Measurements from ENCODE around the gene ZYG11B. TPM values are rescaled to one million over a fixed set of nuclear protein-coding genes. Genes with fewer than 3 reads are reported as not detected.
"Not testable (repeated sequence)": the region's sequence is repeated elsewhere in the genome, so short reads cannot be mapped to it uniquely, and the experiment has no call there.

The ZYG11B gene
- total RNA-seq, 1 donor: 65.6 TPM

- TF ChIP-seq, protein P1, sequence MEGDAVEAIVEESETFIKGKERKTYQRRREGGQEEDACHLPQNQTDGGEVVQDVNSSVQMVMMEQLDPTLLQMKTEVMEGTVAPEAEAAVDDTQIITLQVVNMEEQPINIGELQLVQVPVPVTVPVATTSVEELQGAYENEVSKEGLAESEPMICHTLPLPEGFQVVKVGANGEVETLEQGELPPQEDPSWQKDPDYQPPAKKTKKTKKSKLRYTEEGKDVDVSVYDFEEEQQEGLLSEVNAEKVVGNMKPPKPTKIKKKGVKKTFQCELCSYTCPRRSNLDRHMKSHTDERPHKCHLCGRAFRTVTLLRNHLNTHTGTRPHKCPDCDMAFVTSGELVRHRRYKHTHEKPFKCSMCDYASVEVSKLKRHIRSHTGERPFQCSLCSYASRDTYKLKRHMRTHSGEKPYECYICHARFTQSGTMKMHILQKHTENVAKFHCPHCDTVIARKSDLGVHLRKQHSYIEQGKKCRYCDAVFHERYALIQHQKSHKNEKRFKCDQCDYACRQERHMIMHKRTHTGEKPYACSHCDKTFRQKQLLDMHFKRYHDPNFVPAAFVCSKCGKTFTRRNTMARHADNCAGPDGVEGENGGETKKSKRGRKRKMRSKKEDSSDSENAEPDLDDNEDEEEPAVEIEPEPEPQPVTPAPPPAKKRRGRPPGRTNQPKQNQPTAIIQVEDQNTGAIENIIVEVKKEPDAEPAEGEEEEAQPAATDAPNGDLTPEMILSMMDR (IDR thresholded peaks at IDR 0.05; ENCODE audit: insufficient read depth, low read depth, low read length): peak; percentile 33
- peak; percentile 22 for DNase-seq (ENCODE audit: low read depth)
- H3K4me3 ChIP-seq (ENCODE audit: low read depth, low read length): no peak overlapping the region
Observed at GRCh38 chr1:52825868-52826267, 99.6 kb downstream of the ZYG11B start.

DNA sequence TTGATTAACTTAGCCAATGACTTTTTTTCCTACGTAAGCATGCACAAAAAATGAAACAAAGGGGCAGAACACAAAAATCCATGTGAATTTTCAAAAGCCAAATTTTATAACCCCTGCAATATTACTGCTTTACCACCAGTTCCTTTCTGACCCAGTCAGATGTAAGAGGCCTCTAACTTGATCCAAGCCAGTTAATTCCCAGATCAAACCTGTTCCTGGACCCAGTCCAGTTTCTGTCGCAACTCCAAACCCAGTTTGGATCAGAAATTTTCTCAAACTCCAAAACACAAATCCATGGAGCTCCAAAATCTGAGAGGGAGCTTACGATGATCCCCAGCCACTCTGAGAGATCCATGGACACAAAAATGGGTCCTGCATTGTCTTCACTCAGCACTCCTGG lies 108.5 kb downstream of the ZYG11B start:
- TF ChIP-seq, protein P1 (IDR thresholded peaks at IDR 0.05; ENCODE audit: insufficient read depth, low read depth, low read length): no peak
- no peak for DNase-seq (ENCODE audit: low read depth)
- no peak overlapping the region for H3K4me3 ChIP-seq (ENCODE audit: low read depth, low read length)

- no peak overlapping the region for H3K4me3 ChIP-seq (ENCODE audit: low read depth, low read length)
- TF ChIP-seq, protein P1 (IDR thresholded peaks at IDR 0.05; ENCODE audit: insufficient read depth, low read depth, low read length): no peak
- DNase-seq (ENCODE audit: low read depth): no peak
Observed at GRCh38 chr1:52836035-52836434, 109.8 kb downstream of the ZYG11B start.

- DNase-seq (ENCODE audit: low read depth): not testable (repeated sequence)
Observed at GRCh38 chr1:52839175-52839574, 112.9 kb downstream of the ZYG11B start.

DNA sequence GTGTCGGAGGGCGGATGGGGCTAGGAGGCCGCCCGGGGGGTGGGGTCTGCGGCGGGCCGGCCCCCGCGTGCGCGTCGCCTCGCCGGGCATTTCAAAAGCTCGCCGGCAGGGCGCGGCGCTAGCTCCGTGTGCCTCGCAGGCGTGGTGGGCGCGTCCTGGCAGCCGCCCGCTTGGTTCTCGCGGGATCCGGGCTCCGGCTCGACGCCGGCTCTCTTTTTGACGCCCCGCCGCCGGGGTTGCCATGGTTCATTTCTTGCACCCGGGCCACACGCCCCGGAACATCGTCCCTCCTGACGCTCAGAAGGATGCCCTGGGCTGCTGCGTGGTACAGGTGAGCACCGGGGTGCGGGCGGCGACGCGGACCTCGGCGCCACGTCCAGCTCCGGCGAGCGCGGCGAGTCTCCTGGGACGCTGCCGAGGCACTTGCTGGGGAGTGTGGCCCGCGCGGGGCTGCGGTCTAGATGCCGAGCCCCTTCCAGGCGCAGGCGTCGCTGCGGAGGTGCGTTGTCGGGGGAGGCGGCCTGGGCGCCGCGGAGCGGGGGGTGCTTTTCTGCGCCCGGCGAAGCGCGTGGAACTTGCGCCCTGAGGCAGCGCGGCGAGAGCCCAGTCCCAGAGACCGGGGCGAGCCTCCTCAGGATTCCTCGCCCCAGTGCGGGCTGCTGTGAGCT lies 116.5 kb downstream of the ZYG11B start, which contains the start of gene ZYG11A:
TSS of gene ZYG11A (plus strand) at position 118 of the 668 bp plus-strand sequence. CDS start at position 242, 124 bp downstream.
- peak; percentile 88 for DNase-seq (ENCODE audit: low read depth)
- H3K4me3 ChIP-seq (ENCODE audit: low read depth, low read length): peak within 1 kb of the TSS; percentile 81
- TF ChIP-seq, protein P1 (IDR thresholded peaks at IDR 0.05; ENCODE audit: insufficient read depth, low read depth, low read length): peak; percentile 34

More at GRCh38 chr1:52839175-52839574, 112.9 kb downstream of the ZYG11B start:
- not testable (repeated sequence) for H3K4me3 ChIP-seq (ENCODE audit: low read depth, low read length)

GRCh38 chr1:52845119-52845518 lies 118.9 kb downstream of the ZYG11B start:
- H3K4me3 ChIP-seq (ENCODE audit: low read depth, low read length); DNase-seq (ENCODE audit: low read depth): not testable (repeated sequence)

GRCh38 chr1:52848423-52848822 lies 122.2 kb downstream of the ZYG11B start:
- TF ChIP-seq, protein P1 (IDR thresholded peaks at IDR 0.05; ENCODE audit: insufficient read depth, low read depth, low read length): no peak
- no peak overlapping the region for H3K4me3 ChIP-seq (ENCODE audit: low read depth, low read length)
- DNase-seq (ENCODE audit: low read depth): no peak

DNA sequence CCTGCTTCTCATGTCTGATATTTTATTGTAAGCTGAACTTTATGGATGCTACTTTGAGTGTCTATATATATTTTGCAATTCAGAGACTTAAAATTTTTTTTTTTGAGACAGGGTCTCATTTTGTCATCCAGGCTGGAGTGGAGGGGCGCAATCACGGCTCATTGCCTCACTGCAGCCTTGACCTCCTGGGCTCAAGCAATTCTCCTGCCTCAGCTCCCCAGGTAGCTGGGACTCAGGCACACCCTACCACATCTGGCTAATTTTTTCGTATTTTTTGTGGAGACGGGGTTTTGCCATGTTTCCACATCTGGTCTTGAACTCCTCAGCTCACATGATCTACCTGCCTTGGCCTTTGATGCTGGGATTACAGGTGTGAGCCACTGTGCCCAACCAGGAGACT lies 124.7 kb downstream of the ZYG11B start:
- DNase-seq (ENCODE audit: low read depth): no peak
- TF ChIP-seq, protein P1 (IDR thresholded peaks at IDR 0.05; ENCODE audit: insufficient read depth, low read depth, low read length): no peak
- no peak overlapping the region for H3K4me3 ChIP-seq (ENCODE audit: low read depth, low read length)

Data from fibroblast of villous mesenchyme (primary cell).